IMR-90 (cell line): ENCODE measurements around the gene ENTPD3. TPM values are rescaled to one million over a fixed set of nuclear protein-coding genes. Genes with fewer than 3 reads are reported as not detected.

ENCODE experiments used
- ATAC-seq: fragments of 200-7000 bp; cut with Tn5 transposase; 2 replicates; pipeline ENCODE4 v1.9.1; 2020; ENCODE audit warnings: low read depth, mild to moderate bottlenecking, moderate library complexity
- BruUV-seq: library from RNA; stranded (reverse); fragments of 400-500 nt; replicated peaks from 2 replicates; lab custom pipeline; 2021; lab: Mats Ljungman, UMichigan
- CTCF ChIA-PET: fragments of 300-600 bp; formaldehyde crosslinking; extraction: SDS; loops from one replicate; lab custom pipeline; 2021; ENCODE audit warnings: antibody characterized with exemption; lab: Yijun Ruan, JAX
- POLR2A ChIA-PET: fragments of 300-600 bp; sonication (Branson Sonifier 250); formaldehyde crosslinking; loops from one replicate; lab custom pipeline; 2022; ENCODE audit warnings: antibody characterized with exemption; ENCODE audit not compliant: unreplicated experiment; lab: Charles Lee
- DNase-seq: peaks from one replicate; pipeline ENCODE4 v3.0.0; 2013
- H2AFZ ChIP-seq: replicated peaks from 2 replicates; pipeline ENCODE3; 2013; ENCODE audit warnings: low read length, mild to moderate bottlenecking; ENCODE audit not compliant: poor library complexity
- H2AK5ac ChIP-seq: 2 replicates; pipeline ENCODE4 v1.6.1; 2013; ENCODE audit warnings: low read depth, low read length, inconsistent platforms
- H2AK9ac ChIP-seq: replicated peaks from 2 replicates; pipeline ENCODE3; 2013; ENCODE audit warnings: mild to moderate bottlenecking, low read depth, low read length, moderate library complexity; ENCODE audit not compliant: poor library complexity
- H2BK120ac ChIP-seq: 2 replicates; pipeline ENCODE4 v1.6.1; 2013; ENCODE audit warnings: low read depth, low read length, inconsistent platforms
- H2BK15ac ChIP-seq: 3 replicates; pipeline ENCODE4 v1.6.1; 2013; ENCODE audit warnings: low read depth, low read length, inconsistent platforms
- H2BK20ac ChIP-seq: 2 replicates; pipeline ENCODE4 v1.6.1; 2013; ENCODE audit warnings: low read depth, mild to moderate bottlenecking, inconsistent platforms, low read length, moderate library complexity
- H2BK5ac ChIP-seq: 2 replicates; pipeline ENCODE4 v1.6.1; 2013; ENCODE audit warnings: mild to moderate bottlenecking, low read depth, low read length, inconsistent platforms; ENCODE audit not compliant: poor library complexity, severe bottlenecking
- H3K14ac ChIP-seq: replicated peaks from 2 replicates; pipeline ENCODE4 v1.6.1; 2013; ENCODE audit warnings: low read depth, low read length, inconsistent platforms
- H3K18ac ChIP-seq: 2 replicates; pipeline ENCODE4 v1.6.1; 2013; ENCODE audit warnings: low read depth, low read length, control low read depth
- H3K23ac ChIP-seq: 2 replicates; pipeline ENCODE4 v1.6.1; 2013; ENCODE audit warnings: low read depth, low read length, inconsistent platforms
- H3K27ac ChIP-seq: 2 replicates; pipeline ENCODE4 v1.5.1; 2013; ENCODE audit warnings: mild to moderate bottlenecking, control low read depth, low read length; ENCODE audit not compliant: insufficient read depth
- H3K27me3 ChIP-seq: 2 replicates; pipeline ENCODE4 v1.6.1; 2013; ENCODE audit warnings: low read length; ENCODE audit not compliant: control insufficient read depth, insufficient read depth
- H3K36me3 ChIP-seq: 2 replicates; pipeline ENCODE4 v1.6.1; 2013; ENCODE audit warnings: low read length, mixed read lengths; ENCODE audit not compliant: control insufficient read depth, insufficient read depth
- H3K4ac ChIP-seq: 2 replicates; pipeline ENCODE4 v1.6.1; 2013; ENCODE audit warnings: low read depth, low read length, inconsistent platforms
- H3K4me1 ChIP-seq: 2 replicates; pipeline ENCODE4 v1.6.1; 2013; ENCODE audit warnings: low read length, mixed read lengths; ENCODE audit not compliant: control insufficient read depth, insufficient read depth
- H3K4me2 ChIP-seq: 2 replicates; pipeline ENCODE4 v1.6.1; 2013; ENCODE audit warnings: low read depth, mild to moderate bottlenecking, control low read depth, low read length, moderate library complexity
- H3K4me3 ChIP-seq: 2 replicates; pipeline ENCODE4 v1.5.1; 2013; ENCODE audit warnings: low read depth, mild to moderate bottlenecking, control low read depth, low read length, moderate library complexity; ENCODE audit not compliant: insufficient read depth
- H3K56ac ChIP-seq: 2 replicates; pipeline ENCODE4 v1.6.1; 2013; ENCODE audit warnings: low read length, inconsistent platforms; ENCODE audit not compliant: insufficient read depth; ENCODE audit errors: extremely low read depth
- H3K79me1 ChIP-seq, 2 experiments: 2 replicates each; pipeline ENCODE4 v1.6.1; 2013; ENCODE audit warnings: low read length in 2 of 2, inconsistent platforms in 1 of 2, low read depth in 1 of 2
- H3K9ac ChIP-seq: 2 replicates; pipeline ENCODE4 v1.6.1; 2013; ENCODE audit warnings: low read depth, low read length, control low read depth
- H3K9me1 ChIP-seq: 2 replicates; pipeline ENCODE4 v1.6.1; 2013; ENCODE audit warnings: low read length, inconsistent platforms; ENCODE audit not compliant: insufficient read depth
- H3K9me3 ChIP-seq: 2 replicates; pipeline ENCODE4 v1.6.1; 2013; ENCODE audit warnings: low read length; ENCODE audit not compliant: control insufficient read depth, insufficient read depth
- H4K20me1 ChIP-seq: 2 replicates; pipeline ENCODE4 v1.6.1; 2013; ENCODE audit warnings: low read length, inconsistent platforms; ENCODE audit not compliant: insufficient read depth
- H4K5ac ChIP-seq: 2 replicates; pipeline ENCODE4 v1.6.1; 2013; ENCODE audit warnings: mild to moderate bottlenecking, low read depth, low read length, control low read depth
- H4K8ac ChIP-seq, 2 experiments: 2 replicates each; pipeline ENCODE4 v1.6.1; 2013; ENCODE audit warnings: low read depth in 2 of 2, low read length in 2 of 2, control low read depth in 1 of 2, inconsistent platforms in 1 of 2
- H4K91ac ChIP-seq: 2 replicates; pipeline ENCODE4 v1.6.1; 2013; ENCODE audit warnings: low read depth, low read length, inconsistent platforms; ENCODE audit not compliant: insufficient read depth
- FOS ChIP-seq: fragments of 150-350 bp; IDR thresholded peaks from 2 replicates; pipeline ENCODE4 v1.6.1; 2016; ENCODE audit warnings: low read depth, low read length
- NFE2L2 ChIP-seq: fragments of 150-350 bp; IDR thresholded peaks from 2 replicates; pipeline ENCODE4 v1.6.1; 2016; ENCODE audit warnings: low read depth, mild to moderate bottlenecking, low read length
- WGBS, 2 experiments: methylation state at CpG; one replicate each; pipeline versions ENCODE4 v1.1.5 to v1.1.7; 2013; ENCODE audit warnings: missing lambda C conversion rate in 2 of 2; ENCODE audit not compliant: insufficient read length in 1 of 2; ENCODE audit errors: extremely low coverage in 2 of 2; 5-methylcytosine and 5-hydroxymethylcytosine counted together
- dilution Hi-C: fragments of 300-500 bp; cut with HindIII; formaldehyde crosslinking; loops from one replicate; pipeline ENCODE4 v1.14.3; 2018; ENCODE audit warnings: low sequenced_read_pairs; ENCODE audit not compliant: unreplicated experiment
- in situ Hi-C: fragments of 300-500 bp; cut with MboI; formaldehyde crosslinking; loops from 3 replicates; pipeline ENCODE4 v1.14.3; 2019; ENCODE audit warnings: low sequenced_read_pairs, inconsistent platforms, mixed read lengths
- intact Hi-C: fragments of 100-400 bp; cut with micrococcal nuclease; formaldehyde crosslinking; loops from 2 replicates; pipeline ENCODE4 v1.10.0; 2022
- polyA plus RNA-seq, 3 experiments: library from polyadenylated mRNA; depleted of rRNA; stranded (reverse); fragments of >200 nt; gene quantifications; 2 replicates each; pipeline ENCODE4 v1.2.3, GENCODE V29; 2012; ENCODE audit warnings: low replicate concordance in 1 of 3
- total RNA-seq: library from RNA; depleted of rRNA; stranded (reverse); fragments of >200 nt; gene quantifications from 2 replicates; pipeline ENCODE4 v1.2.3, GENCODE V29; 2012

Gene ENTPD3
- total and polyA plus RNA-seq, 2 of the 4 experiments (the other 2 are of a cell fraction), result not detected

DNA sequence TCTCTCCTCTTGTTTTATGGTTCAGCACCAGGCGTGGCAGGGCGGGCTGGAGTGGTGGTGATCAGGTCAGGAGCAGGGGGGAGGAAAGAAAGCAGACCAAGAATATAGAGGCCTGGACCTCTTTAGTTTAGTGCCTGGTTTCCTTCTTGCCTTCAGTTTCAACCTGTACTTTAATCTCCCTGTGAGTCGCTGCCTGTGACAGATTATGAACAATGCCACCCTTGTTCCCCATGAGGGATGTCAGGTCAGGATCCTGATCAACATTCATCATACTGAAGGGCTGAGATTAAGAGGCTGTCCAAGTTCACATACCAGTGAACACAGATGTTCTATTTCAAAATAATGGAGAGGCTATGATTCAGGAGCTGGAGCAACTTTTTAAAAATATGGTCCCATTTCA lies 11.4 kb downstream of the ENTPD3 start:
- Histone ChIP-seq H2BK5ac (no peak overlapping the region), H3K27ac (no peak overlapping the region), H3K36me3 (no peaks in the 10 kb centered on the region), H3K56ac (no peak overlapping the region), H3K4me3 (no peak overlapping the region), H3K4me1 (no peaks in the 10 kb centered on the region), H2BK120ac (no peak overlapping the region), H3K79me1 (no peaks in the 10 kb centered on the region), H4K91ac (no peak overlapping the region), H3K9ac (no peak overlapping the region), H2BK15ac (no peak overlapping the region), H3K9me3 (no peaks in the 10 kb centered on the region), H4K20me1 (no peaks in the 10 kb centered on the region), H2AK9ac (no peak overlapping the region), H3K23ac (no peak overlapping the region), H3K9me1 (no peaks in the 10 kb centered on the region), H2AK5ac (no peak overlapping the region), H3K4me2 (no peak overlapping the region), H3K18ac (no peak overlapping the region), H3K14ac (no peak overlapping the region), H3K27me3 (no peaks in the 10 kb centered on the region), H4K5ac (no peak overlapping the region), H3K4ac (no peak overlapping the region), H4K8ac (no peak overlapping the region), H2AFZ (no peak overlapping the region), H2BK20ac (no peak overlapping the region)
- CTCF ChIA-PET, result no interaction called here
- ATAC-seq (no peak), DNase-seq (no peak)
- intact Hi-C loops (no loop called here), in situ Hi-C loops (no loop called here), dilution Hi-C loops (no loop called here)
- POLR2A ChIA-PET, result no interaction called here
- WGBS, 2 experiments, result no CpG with 5 or more reads among the region's 3 CpGs
- TF ChIP-seq FOS (no peak), NFE2L2 (no peak)
- BruUV-seq, result no TSS peak
